ENCODE measurements around the gene C16orf54. TPM values are rescaled to one million over a fixed set of nuclear protein-coding genes. Genes with fewer than 3 reads are reported as not detected.
"Not testable (repeated sequence)": the region's sequence is repeated elsewhere in the genome, so short reads cannot be mapped to it uniquely, and the experiment has no call there.

C16orf54 gene
- total RNA-seq, 1 experiment from 2014 or later = not detected

DNA sequence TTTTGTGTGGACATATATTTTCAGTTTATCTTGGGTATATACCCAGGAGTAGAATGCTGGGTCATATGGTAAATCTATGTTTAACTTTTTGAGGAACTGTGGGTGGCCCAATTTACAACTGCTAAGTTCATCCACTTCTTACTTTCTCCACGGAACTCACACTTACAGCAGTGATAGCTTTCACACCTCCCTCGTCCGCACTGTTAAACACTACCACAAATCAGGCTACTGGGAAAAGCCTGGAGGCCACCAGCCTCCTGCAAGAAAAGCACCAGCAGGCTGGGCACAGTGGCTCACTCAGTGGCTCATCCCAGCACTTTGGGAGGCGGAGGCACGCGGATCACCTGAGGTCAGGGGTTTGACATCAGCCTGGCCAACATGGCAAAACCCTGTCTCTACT is 17.5 kb upstream of the C16orf54 start:
- Histone ChIP-seq H3K36me3 (ENCODE audit: low read depth) (no peaks in the 10 kb centered on the region), H3K9me3 (ENCODE audit: insufficient read depth, low read depth) (no peaks in the 10 kb centered on the region), H3K4me3 (no peak overlapping the region), H4K20me1 (ENCODE audit: insufficient read depth) (no peaks in the 10 kb centered on the region), H3K9me2 (ENCODE audit: insufficient read depth) (no peaks in the 10 kb centered on the region), H3K27me3 (ENCODE audit: insufficient read depth, low read depth) (no peaks in the 10 kb centered on the region), H3K4me1 (replicated peaks; ENCODE audit: insufficient read depth) (peaks cover 31% of the 10 kb centered on the region), H3K4me2 (no peak overlapping the region), H3K27ac (no peak overlapping the region), H3F3A (ENCODE audit: insufficient read depth, low read depth) (peaks cover 29% of the 10 kb centered on the region), H2AFZ (no peak overlapping the region), H3K79me2 (ENCODE audit: low read depth) (no peaks in the 10 kb centered on the region)
- ChIA-PET POLR2A (ENCODE audit: unreplicated experiment) (no interaction called here), CTCF (no interaction called here)
- TF ChIP-seq CTCF (conservative IDR thresholded peaks at IDR 0.05) (no peak), EZH2 (IDR thresholded peaks at IDR 0.05; ENCODE audit: low read depth) (no peak)
- BruUV-seq (replicated peaks) = no TSS peak
- intact Hi-C loops (cut with micrococcal nuclease; ENCODE audit: unreplicated experiment) = no loop called here
- DNase-seq = no peak

- CTCF ChIA-PET = interaction anchor here (0.6 to 1.0 kb wide), 2 partner anchors 20 to 28 kb away, joined by 3 to 4 read pairs; no protein-coding TSS in a partner anchor
- Histone ChIP-seq H3K4me1 (replicated peaks; ENCODE audit: insufficient read depth) (peaks cover 36% of the 10 kb centered on the region), H2AFZ (no peak overlapping the region), H3K36me3 (ENCODE audit: low read depth) (no peaks in the 10 kb centered on the region), H3K4me2 (no peak overlapping the region), H3K9me3 (ENCODE audit: insufficient read depth, low read depth) (no peaks in the 10 kb centered on the region), H3K9me2 (ENCODE audit: insufficient read depth) (no peaks in the 10 kb centered on the region), H4K20me1 (ENCODE audit: insufficient read depth) (no peaks in the 10 kb centered on the region), H3F3A (ENCODE audit: insufficient read depth, low read depth) (peaks cover 42% of the 10 kb centered on the region), H3K4me3 (no peak overlapping the region), H3K79me2 (ENCODE audit: low read depth) (no peaks in the 10 kb centered on the region), H3K27me3 (ENCODE audit: insufficient read depth, low read depth) (no peaks in the 10 kb centered on the region), H3K27ac (no peak overlapping the region)
- POLR2A ChIA-PET (ENCODE audit: unreplicated experiment) = no interaction called here
- no peak for DNase-seq
- TF ChIP-seq EZH2 (IDR thresholded peaks at IDR 0.05; ENCODE audit: low read depth) (no peak), CTCF (conservative IDR thresholded peaks at IDR 0.05) (no peak)
- intact Hi-C loops (cut with micrococcal nuclease; ENCODE audit: unreplicated experiment) = no loop called here
- BruUV-seq (replicated peaks) = no TSS peak
Observed at GRCh38 chr16:29761882-29762281, 16.1 kb upstream of the C16orf54 start.

DNA sequence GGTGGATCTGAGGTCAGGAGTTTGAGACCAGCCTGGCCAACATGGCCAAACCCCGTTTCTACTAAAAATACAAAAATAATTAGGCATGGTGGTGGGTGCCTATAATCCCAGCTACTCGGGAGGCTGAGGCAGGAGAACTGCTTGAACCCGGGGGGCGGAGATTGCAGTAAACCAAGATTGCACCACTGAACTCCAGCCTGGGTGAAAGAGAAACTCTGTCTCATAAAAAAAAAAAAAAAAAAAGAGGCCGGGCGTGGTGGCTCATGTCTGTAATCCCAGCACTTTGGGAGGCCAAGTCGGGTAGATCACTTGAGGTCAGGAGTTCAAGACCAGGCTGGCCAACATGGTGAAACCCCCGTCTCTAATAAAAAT is 15.5 kb upstream of the C16orf54 start:
- BruUV-seq (replicated peaks); POLR2A ChIA-PET (ENCODE audit: unreplicated experiment); H3K27me3 ChIP-seq (ENCODE audit: insufficient read depth, low read depth); H3K4me3 ChIP-seq; H2AFZ ChIP-seq; H3K4me2 ChIP-seq; H3K36me3 ChIP-seq (ENCODE audit: low read depth); H3K79me2 ChIP-seq (ENCODE audit: low read depth); H3K9me3 ChIP-seq (ENCODE audit: insufficient read depth, low read depth); DNase-seq; intact Hi-C loops (cut with micrococcal nuclease; ENCODE audit: unreplicated experiment); H3K9me2 ChIP-seq (ENCODE audit: insufficient read depth); H4K20me1 ChIP-seq (ENCODE audit: insufficient read depth); H3K27ac ChIP-seq: not testable (repeated sequence)
- H3K4me1 ChIP-seq (replicated peaks; ENCODE audit: insufficient read depth) = peaks cover 36% of the 10 kb centered on the region
- H3F3A ChIP-seq (ENCODE audit: insufficient read depth, low read depth) = peaks cover 44% of the 10 kb centered on the region
- CTCF ChIA-PET = interaction anchor here (1.0 kb wide), 1 partner anchor 20 kb away, joined by 3 read pairs; no protein-coding TSS in a partner anchor

DNA sequence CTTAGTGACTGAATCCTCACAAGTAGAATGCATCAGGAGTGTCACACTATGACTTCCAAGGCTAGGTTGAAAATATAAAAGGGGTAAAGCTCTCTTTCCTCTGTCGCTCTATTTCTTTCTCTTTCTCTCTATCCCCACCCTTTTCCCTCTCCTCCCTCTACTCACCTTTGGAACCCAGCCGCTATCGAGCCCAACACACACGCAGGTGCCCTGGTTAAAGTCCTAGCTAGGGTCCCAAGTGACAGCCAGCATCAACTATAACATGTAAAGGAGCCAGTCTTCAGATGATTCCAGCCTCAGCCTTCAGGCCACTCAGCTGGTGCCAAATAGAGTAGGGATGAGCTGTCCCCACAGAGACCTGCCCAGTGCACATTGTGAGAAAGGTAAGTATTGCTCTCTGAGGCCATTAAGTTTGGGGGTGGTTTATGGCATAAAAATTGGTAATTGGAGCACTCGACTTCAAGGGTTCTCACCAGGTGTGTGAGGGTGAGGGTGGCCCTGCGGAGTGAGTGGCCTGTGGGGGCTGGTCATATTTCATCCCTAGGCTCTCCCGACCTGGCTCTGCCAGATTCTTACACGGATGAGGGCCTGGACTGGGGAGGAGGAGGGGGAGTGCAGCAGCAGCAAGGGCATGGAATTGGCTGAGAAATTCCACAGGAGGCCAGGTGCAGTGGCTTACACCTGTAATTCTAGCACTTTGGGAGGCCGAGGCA is 14.9 kb upstream of the C16orf54 start:
- Histone ChIP-seq H3K79me2 (ENCODE audit: low read depth) (no peaks in the 10 kb centered on the region), H3K4me2 (no peak overlapping the region), H4K20me1 (ENCODE audit: insufficient read depth) (no peaks in the 10 kb centered on the region), H3K27me3 (ENCODE audit: insufficient read depth, low read depth) (no peaks in the 10 kb centered on the region), H3K4me1 (replicated peaks; ENCODE audit: insufficient read depth) (peaks cover 33% of the 10 kb centered on the region), H3K9me2 (ENCODE audit: insufficient read depth) (no peaks in the 10 kb centered on the region), H3F3A (ENCODE audit: insufficient read depth, low read depth) (peaks cover 41% of the 10 kb centered on the region), H3K9me3 (ENCODE audit: insufficient read depth, low read depth) (no peaks in the 10 kb centered on the region), H3K4me3 (no peak overlapping the region), H3K36me3 (ENCODE audit: low read depth) (no peaks in the 10 kb centered on the region), H3K27ac (no peak overlapping the region), H2AFZ (no peak overlapping the region)
- TF ChIP-seq EZH2 (IDR thresholded peaks at IDR 0.05; ENCODE audit: low read depth) = no peak
- no peak for TF ChIP-seq CTCF (conservative IDR thresholded peaks at IDR 0.05)
- BruUV-seq (replicated peaks) = no TSS peak
- intact Hi-C loops (cut with micrococcal nuclease; ENCODE audit: unreplicated experiment) = no loop called here
- no peak for DNase-seq
- CTCF ChIA-PET = no interaction called here
- POLR2A ChIA-PET (ENCODE audit: unreplicated experiment) = no interaction called here

All from PC-9 (cell line).